ENCODE data around the gene RRP12. TPM values are rescaled to one million over a fixed set of nuclear protein-coding genes. Genes with fewer than 3 reads are reported as not detected.

The RRP12 gene
- total RNA-seq, 4 donors from 2014 or later, result 14.8 to 27.6 (median 25.0) TPM

- H3K27me3 ChIP-seq, result no peaks in the 10 kb centered on the region
- H3K9me3 ChIP-seq, result no peaks in the 10 kb centered on the region
- H3K27ac ChIP-seq, result no peak overlapping the region
- intact Hi-C loops (cut with DNase I; ENCODE audit: low total_unique reads), result no loop called here
- H3K36me3 ChIP-seq, result no peaks in the 10 kb centered on the region
- H3K4me3 ChIP-seq, result no peak overlapping the region
- DNase-seq, result no peak
- no peak for TF ChIP-seq POLR2A (IDR thresholded peaks at IDR 0.05)
- no peaks in the 10 kb centered on the region for H3K4me1 ChIP-seq
Measured at GRCh38 chr10:97390091-97390490, 11.0 kb downstream of the RRP12 start.

- intact Hi-C loops (cut with DNase I; ENCODE audit: low total_unique reads), result no loop called here
- Histone ChIP-seq H3K4me1 (no peaks in the 10 kb centered on the region), H3K36me3 (no peaks in the 10 kb centered on the region), H3K4me3 (no peak overlapping the region), H3K9me3 (no peaks in the 10 kb centered on the region), H3K27ac (no peak overlapping the region), H3K27me3 (no peaks in the 10 kb centered on the region)
- TF ChIP-seq CTCF (IDR thresholded peaks at IDR 0.05) (no peak), POLR2A (IDR thresholded peaks at IDR 0.05) (no peak)
- no peak for DNase-seq
Measured at GRCh38 chr10:97388152-97388551, 13.0 kb downstream of the RRP12 start.

- H3K4me3 ChIP-seq, result no peak overlapping the region
- TF ChIP-seq POLR2A (IDR thresholded peaks at IDR 0.05) (no peak), CTCF (IDR thresholded peaks at IDR 0.05) (no peak)
- no peaks in the 10 kb centered on the region for H3K9me3 ChIP-seq
- H3K36me3 ChIP-seq, result no peaks in the 10 kb centered on the region
- no peaks in the 10 kb centered on the region for H3K4me1 ChIP-seq
- no peaks in the 10 kb centered on the region for H3K27me3 ChIP-seq
- intact Hi-C loops (cut with DNase I; ENCODE audit: low total_unique reads), result no loop called here
- H3K27ac ChIP-seq, result no peak overlapping the region
- DNase-seq, result no peak
Measured at GRCh38 chr10:97385565-97385964, 15.6 kb downstream of the RRP12 start.

- no peaks in the 10 kb centered on the region for H3K9me3 ChIP-seq
- TF ChIP-seq CTCF (IDR thresholded peaks at IDR 0.05), result no peak
- TF ChIP-seq POLR2A (IDR thresholded peaks at IDR 0.05), result no peak
- no peak overlapping the region for H3K27ac ChIP-seq
- H3K36me3 ChIP-seq, result no peaks in the 10 kb centered on the region
- no peak for DNase-seq
- no peaks in the 10 kb centered on the region for H3K27me3 ChIP-seq
- H3K4me3 ChIP-seq, result no peak overlapping the region
- intact Hi-C loops (cut with DNase I; ENCODE audit: low total_unique reads), result no loop called here
- H3K4me1 ChIP-seq, result no peaks in the 10 kb centered on the region
Measured at GRCh38 chr10:97384641-97385040, 16.5 kb downstream of the RRP12 start.

- no peaks in the 10 kb centered on the region for H3K4me1 ChIP-seq
- no peak for DNase-seq
- H3K27ac ChIP-seq, result no peak overlapping the region
- H3K4me3 ChIP-seq, result no peak overlapping the region
- no peaks in the 10 kb centered on the region for H3K27me3 ChIP-seq
- no peak for TF ChIP-seq POLR2A (IDR thresholded peaks at IDR 0.05)
- TF ChIP-seq CTCF (IDR thresholded peaks at IDR 0.05), result no peak
- no peaks in the 10 kb centered on the region for H3K9me3 ChIP-seq
- intact Hi-C loops (cut with DNase I; ENCODE audit: low total_unique reads), result no loop called here
- no peaks in the 10 kb centered on the region for H3K36me3 ChIP-seq
Measured at GRCh38 chr10:97384156-97384555, 17.0 kb downstream of the RRP12 start.

- no peaks in the 10 kb centered on the region for H3K36me3 ChIP-seq
Measured at GRCh38 chr10:97383159-97383558, 18.0 kb downstream of the RRP12 start.

More at GRCh38 chr10:97383159-97383558, 18.0 kb downstream of the RRP12 start:
- Histone ChIP-seq H3K27ac (no peak overlapping the region), H3K27me3 (no peaks in the 10 kb centered on the region), H3K9me3 (no peaks in the 10 kb centered on the region), H3K4me3 (no peak overlapping the region), H3K4me1 (no peaks in the 10 kb centered on the region)
- TF ChIP-seq POLR2A (IDR thresholded peaks at IDR 0.05) (no peak), CTCF (IDR thresholded peaks at IDR 0.05) (no peak)
- intact Hi-C loops (cut with DNase I; ENCODE audit: low total_unique reads), result no loop called here
- DNase-seq, result no peak

All from uterus (tissue), 4 donors.